Measurements from ENCODE around the gene AP1S3. TPM values are rescaled to one million over a fixed set of nuclear protein-coding genes. Genes with fewer than 3 reads are reported as not detected.

AP1S3 gene
- total and polyA plus RNA-seq, 2 donors (not counting 3 experiments of a cell fraction or from before 2014, with no cell fraction given) = 0.69 to 3.8 TPM

DNA sequence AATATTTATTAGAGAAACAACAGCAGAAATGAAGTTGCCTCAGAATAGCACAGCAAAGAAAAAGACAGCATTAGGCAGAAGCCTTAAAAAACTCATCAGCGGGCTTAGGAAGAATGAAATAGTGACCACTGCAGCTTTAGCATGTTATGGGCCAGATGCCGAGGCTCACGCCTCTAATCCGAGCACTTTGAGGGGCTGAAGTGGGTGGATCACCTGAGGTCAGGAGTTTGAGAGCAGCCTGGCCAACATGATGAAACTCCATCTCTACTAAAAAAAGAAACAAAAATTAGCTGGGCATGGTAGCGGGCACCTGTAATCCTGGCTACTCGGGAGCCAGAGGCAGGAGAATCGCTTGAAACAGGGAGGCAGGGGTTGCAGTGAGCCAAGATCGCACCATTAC, 32.4 kb downstream of the AP1S3 start:
- dilution Hi-C loops (cut with MboI; ENCODE audit: extremely low pct_ligation_motif_present, low sequenced_read_pairs) (no loop called here), intact Hi-C loops (cut with micrococcal nuclease) (no loop called here)
- no peaks in the 10 kb centered on the region for H3K36me3 ChIP-seq (ENCODE audit: control insufficient read depth in 2 of 2, extremely low read depth in 1 of 2, insufficient read depth in 2 of 2, low read length in 2 of 2)
- H3K9me3 ChIP-seq (replicated peaks; ENCODE audit: control insufficient read depth, insufficient read depth, low read length) = no peaks in the 10 kb centered on the region
- H2AFZ ChIP-seq (ENCODE audit: low read depth, low read length) = no peak overlapping the region
- TF ChIP-seq POLR2AphosphoS5 (IDR thresholded peaks at IDR 0.05; ENCODE audit: insufficient read depth, low read depth, low read length) (no peak), JUN (IDR thresholded peaks at IDR 0.05; ENCODE audit: borderline replicate concordance, insufficient read depth, insufficient read length, low read depth) (no peak), EZH2 (IDR thresholded peaks at IDR 0.05; ENCODE audit: borderline replicate concordance, low read depth, low read length, severe bottlenecking) (no peak), MYC (IDR thresholded peaks at IDR 0.05; ENCODE audit: low read depth, low read length) (no peak), FOS (IDR thresholded peaks at IDR 0.05; ENCODE audit: borderline replicate concordance, insufficient read depth, low read length) (no peak), GATA2 (IDR thresholded peaks at IDR 0.05; ENCODE audit: insufficient read depth, insufficient read length, low read depth, low read length) (no peak), POLR2A (IDR thresholded peaks at IDR 0.05; ENCODE audit: low read depth, low read length) (no peak)
- TF ChIP-seq, protein P1, sequence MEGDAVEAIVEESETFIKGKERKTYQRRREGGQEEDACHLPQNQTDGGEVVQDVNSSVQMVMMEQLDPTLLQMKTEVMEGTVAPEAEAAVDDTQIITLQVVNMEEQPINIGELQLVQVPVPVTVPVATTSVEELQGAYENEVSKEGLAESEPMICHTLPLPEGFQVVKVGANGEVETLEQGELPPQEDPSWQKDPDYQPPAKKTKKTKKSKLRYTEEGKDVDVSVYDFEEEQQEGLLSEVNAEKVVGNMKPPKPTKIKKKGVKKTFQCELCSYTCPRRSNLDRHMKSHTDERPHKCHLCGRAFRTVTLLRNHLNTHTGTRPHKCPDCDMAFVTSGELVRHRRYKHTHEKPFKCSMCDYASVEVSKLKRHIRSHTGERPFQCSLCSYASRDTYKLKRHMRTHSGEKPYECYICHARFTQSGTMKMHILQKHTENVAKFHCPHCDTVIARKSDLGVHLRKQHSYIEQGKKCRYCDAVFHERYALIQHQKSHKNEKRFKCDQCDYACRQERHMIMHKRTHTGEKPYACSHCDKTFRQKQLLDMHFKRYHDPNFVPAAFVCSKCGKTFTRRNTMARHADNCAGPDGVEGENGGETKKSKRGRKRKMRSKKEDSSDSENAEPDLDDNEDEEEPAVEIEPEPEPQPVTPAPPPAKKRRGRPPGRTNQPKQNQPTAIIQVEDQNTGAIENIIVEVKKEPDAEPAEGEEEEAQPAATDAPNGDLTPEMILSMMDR (IDR thresholded peaks at IDR 0.05; ENCODE audit: extremely low read depth in 1 of 2, insufficient read depth in 1 of 2, low read depth in 1 of 2, low read length in 2 of 2) = no peak
- TF ChIP-seq, protein P2, sequence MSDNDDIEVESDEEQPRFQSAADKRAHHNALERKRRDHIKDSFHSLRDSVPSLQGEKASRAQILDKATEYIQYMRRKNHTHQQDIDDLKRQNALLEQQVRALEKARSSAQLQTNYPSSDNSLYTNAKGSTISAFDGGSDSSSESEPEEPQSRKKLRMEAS (IDR thresholded peaks at IDR 0.05; ENCODE audit: insufficient read depth, insufficient read length) = no peak
- H3K27me3 ChIP-seq (ENCODE audit: control insufficient read depth in 2 of 2, insufficient read depth in 2 of 2, low read length in 2 of 2) = no peaks in the 10 kb centered on the region
- no peaks in the 10 kb centered on the region for H3K4me1 ChIP-seq (ENCODE audit: control insufficient read depth, extremely low read depth, insufficient read depth, low read length)
- H3K4me3 ChIP-seq (replicated peaks in 1 of 3; ENCODE audit: insufficient read depth in 1 of 3, low read depth in 1 of 3, low read length in 3 of 3) = no peak overlapping the region
- DNase-seq (ENCODE audit: low read depth, low spot score) (no peak), FAIRE-seq (no peak)
- H3K9ac ChIP-seq (replicated peaks; ENCODE audit: extremely low read depth, insufficient read depth, low read length) = no peak overlapping the region
- no peaks in the 10 kb centered on the region for H3K9me1 ChIP-seq (replicated peaks; ENCODE audit: control insufficient read depth, extremely low read depth, insufficient read depth, low read length)
- H4K20me1 ChIP-seq (replicated peaks; ENCODE audit: control insufficient read depth, extremely low read depth, insufficient read depth, low read length) = no peaks in the 10 kb centered on the region
- H3K79me2 ChIP-seq (ENCODE audit: control insufficient read depth, insufficient read depth, low read length) = no peaks in the 10 kb centered on the region
- no peak overlapping the region for H3K4me2 ChIP-seq (ENCODE audit: insufficient read depth, low read length)
- no TSS peak for BruUV-seq (replicated peaks)
- ChIA-PET POLR2A (no interaction called here), CTCF (no interaction called here)
- H3K27ac ChIP-seq (ENCODE audit: insufficient read depth, low read depth, low read length) = no peak overlapping the region
